NCI-H526 (cell line): ENCODE data around the gene FIBP.

ENCODE experiments used
- DNase-seq, 2 experiments: peaks; one replicate each; lab custom pipeline; 2025; lab: John Stamatoyannopoulos, UW

Gene FIBP

GRCh38 chr11:65844231-65844872 lies 43.9 kb downstream of the FIBP start:
- no peak for DNase-seq

- no peak for DNase-seq
Observed at GRCh38 chr11:65843811-65844210, 44.5 kb downstream of the FIBP start.

DNA sequence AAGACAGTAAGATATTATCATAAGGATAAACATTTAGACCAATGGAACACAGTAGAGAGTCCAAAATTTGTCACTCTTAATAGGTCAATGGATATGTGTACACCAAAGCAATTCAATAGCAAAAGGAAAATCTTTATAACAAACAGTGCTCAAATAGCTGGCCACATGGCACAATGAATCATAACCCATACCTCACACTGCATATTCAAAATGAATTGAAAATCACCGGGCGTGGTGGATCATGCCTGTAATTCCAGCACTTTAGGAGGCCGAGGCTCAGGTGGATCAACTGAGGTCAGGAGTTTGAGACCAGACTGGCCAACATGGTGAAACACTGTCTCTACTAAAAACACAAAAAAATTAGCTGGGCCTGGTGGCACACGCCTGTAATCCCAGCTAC lies 46.1 kb downstream of the FIBP start:
- DNase-seq: no peak

DNA sequence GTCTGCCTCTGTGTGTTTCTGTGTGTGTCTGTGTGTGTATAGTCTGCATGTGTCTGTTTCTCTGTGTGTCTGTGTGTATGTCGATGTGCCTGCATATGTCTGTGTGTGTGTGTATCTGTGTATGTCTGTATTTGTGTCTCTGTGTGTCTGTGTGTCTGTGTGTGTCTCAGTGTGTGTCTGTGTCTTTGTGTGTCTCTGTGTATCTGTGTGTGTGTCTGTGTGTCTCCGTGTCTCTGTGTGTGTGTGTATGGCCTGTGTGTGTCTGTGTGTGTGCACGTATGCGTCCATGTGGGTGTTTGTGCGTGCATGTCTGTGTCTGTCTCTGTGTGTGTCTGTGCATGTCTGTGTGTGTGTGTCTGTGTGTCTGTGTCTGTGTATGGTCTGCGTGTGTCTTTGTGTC lies 54.1 kb downstream of the FIBP start:
- no peak for DNase-seq
